Measurements from ENCODE around the gene PI4KA. TPM values are rescaled to one million over a fixed set of nuclear protein-coding genes. Genes with fewer than 3 reads are reported as not detected.
"Not testable (repeated sequence)": the region's sequence is repeated elsewhere in the genome, so short reads cannot be mapped to it uniquely, and the experiment has no call there.

The PI4KA gene
- total RNA-seq, 1 donor from 2014 or later: 150 TPM

DNA sequence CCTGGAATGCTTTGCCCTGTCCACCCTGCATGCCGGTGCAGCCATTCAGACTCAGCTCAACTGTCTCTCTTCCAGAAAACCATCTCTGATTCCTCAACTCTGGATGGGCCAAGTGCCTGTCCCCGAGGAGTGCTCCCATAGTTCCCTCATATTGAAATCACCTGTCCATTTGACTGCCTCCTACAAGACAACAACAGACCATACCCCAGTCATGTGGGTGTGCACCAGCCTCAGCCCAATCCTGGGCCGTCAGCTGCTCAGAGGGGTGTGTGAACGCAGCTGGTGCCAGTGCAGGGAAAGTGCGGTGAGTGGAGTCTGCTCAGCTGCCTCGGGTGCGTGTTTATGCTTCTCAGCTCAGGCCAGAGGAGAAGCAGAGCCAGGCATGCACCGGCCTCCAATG lies 126.2 kb downstream of the PI4KA start:
- H3K9me3 ChIP-seq; intact Hi-C loops (cut with DNase I); H3K4me1 ChIP-seq; H3K27ac ChIP-seq; DNase-seq (ENCODE audit: low spot score in 2 of 2); H3K4me3 ChIP-seq; H3K27me3 ChIP-seq: not testable (repeated sequence)
- H3K36me3 ChIP-seq: peaks cover 36 to 38% of the 10 kb centered on the region in 2 donors

DNA sequence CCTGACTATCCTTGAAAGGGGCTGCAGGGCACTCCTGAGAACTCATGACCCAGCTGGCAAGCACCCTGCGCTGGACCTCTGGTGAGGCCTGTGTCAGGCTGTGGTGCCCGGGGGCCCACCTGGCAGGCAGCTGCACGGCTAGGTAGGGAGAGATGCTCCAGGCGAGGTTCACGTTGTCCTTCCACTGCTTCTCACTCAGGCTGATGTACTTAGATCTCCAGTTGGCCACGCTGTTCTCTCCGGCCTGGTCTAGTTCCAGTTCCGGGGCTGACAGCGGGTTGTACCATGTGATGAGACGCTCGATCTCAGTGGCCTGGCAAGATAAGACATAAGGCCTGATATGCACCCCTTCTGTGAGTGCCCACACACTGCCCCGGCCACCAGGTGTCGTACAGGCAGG lies 129.4 kb downstream of the PI4KA start:
- no peak overlapping the region for H3K4me3 ChIP-seq
- intact Hi-C loops (cut with DNase I): no loop called here
- H3K27ac ChIP-seq: no peak overlapping the region
- TF ChIP-seq, protein P1, sequence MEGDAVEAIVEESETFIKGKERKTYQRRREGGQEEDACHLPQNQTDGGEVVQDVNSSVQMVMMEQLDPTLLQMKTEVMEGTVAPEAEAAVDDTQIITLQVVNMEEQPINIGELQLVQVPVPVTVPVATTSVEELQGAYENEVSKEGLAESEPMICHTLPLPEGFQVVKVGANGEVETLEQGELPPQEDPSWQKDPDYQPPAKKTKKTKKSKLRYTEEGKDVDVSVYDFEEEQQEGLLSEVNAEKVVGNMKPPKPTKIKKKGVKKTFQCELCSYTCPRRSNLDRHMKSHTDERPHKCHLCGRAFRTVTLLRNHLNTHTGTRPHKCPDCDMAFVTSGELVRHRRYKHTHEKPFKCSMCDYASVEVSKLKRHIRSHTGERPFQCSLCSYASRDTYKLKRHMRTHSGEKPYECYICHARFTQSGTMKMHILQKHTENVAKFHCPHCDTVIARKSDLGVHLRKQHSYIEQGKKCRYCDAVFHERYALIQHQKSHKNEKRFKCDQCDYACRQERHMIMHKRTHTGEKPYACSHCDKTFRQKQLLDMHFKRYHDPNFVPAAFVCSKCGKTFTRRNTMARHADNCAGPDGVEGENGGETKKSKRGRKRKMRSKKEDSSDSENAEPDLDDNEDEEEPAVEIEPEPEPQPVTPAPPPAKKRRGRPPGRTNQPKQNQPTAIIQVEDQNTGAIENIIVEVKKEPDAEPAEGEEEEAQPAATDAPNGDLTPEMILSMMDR (IDR thresholded peaks at IDR 0.05): no peak
- H3K36me3 ChIP-seq: peaks cover 57 to 63% of the 10 kb centered on the region in 2 donors
- H3K4me1 ChIP-seq: no peaks in the 10 kb centered on the region
- DNase-seq (ENCODE audit: low spot score in 2 of 2): no peak
- no peaks in the 10 kb centered on the region for H3K9me3 ChIP-seq
- no peaks in the 10 kb centered on the region for H3K27me3 ChIP-seq

DNA sequence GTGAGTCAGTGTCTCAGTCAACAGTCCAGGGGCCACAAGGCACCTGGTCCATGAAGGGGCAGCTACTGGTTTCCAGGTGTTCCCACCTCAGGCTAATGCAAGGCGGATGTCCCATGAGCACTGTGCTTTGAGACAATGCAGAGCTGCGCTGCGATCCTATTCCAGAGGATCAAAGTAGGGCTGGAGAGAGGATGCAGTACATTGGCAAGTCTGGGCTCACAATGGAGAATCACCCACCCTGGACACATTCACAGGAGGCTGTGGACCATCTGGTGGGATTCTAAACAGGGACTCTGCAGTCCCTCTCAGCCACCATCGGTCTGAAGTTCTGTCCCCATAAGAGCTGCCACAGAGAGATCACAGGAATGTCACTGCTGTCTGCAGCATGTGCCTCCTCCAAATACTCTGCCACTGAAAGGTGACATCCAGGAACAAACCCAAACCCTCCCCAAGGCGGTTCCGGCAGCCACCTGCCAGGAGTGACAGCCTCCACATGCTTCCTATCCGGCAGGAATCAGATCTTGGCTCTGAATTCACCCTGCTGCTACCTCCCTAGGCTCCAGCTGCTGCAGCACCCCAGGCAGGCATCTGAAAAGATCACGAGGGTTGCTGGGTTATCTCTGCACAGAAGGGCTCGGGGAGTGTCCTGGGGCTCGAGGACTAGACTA lies 130.0 kb downstream of the PI4KA start:
- no peaks in the 10 kb centered on the region for H3K9me3 ChIP-seq
- DNase-seq (ENCODE audit: low spot score in 2 of 2): no peak
- peaks cover 57 to 63% of the 10 kb centered on the region in 2 donors for H3K36me3 ChIP-seq
- no peaks in the 10 kb centered on the region for H3K4me1 ChIP-seq
- TF ChIP-seq, protein P1 (IDR thresholded peaks at IDR 0.05): no peak
- H3K27ac ChIP-seq: no peak overlapping the region
- no peak overlapping the region for H3K4me3 ChIP-seq
- no peaks in the 10 kb centered on the region for H3K27me3 ChIP-seq
- intact Hi-C loops (cut with DNase I): no loop called here

DNA sequence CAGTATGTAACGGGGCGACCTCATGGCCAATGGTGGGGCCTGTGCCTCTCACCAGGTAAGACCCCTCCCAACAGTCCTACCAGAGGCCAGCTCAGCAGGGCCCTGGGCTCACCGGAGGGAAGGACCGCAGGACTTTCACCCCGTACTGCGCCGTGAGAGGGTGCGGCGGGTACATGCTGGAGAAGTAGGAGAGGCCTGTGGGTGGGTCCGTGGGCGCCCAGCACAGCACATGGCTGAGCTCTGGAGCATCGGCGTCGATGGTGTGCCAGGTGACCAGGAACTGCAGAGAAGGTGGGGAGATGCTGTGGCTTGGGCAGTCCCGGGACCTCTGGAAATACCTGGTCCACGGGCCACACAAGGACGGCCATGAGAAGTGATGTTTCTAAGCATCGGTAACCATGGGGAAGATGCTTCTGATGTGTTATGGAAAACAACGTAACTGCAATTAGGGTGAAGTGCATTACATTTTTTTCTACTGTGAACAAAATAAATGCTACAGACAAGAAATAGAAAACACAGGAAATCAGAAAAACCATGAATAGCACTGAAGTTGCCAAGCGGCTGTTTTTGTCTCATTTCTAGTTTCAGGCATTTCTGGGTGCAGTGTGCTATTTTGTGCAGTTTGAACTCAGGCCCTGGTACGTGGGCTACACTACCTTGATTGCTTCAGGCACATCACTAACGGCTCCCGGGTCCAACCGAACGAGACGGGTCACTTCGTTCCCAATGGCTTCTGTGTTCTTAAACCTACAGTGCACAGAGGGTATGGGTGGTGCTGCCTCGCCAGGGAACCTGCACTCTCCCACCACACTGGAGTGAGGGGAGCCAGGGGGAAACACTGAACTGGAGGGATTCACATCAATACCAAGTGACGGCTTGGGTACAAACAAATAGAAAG lies 131.2 kb downstream of the PI4KA start:
- Histone ChIP-seq H3K27ac (no peak overlapping the region), H3K36me3 (peaks cover 55 to 62% of the 10 kb centered on the region in 2 donors), H3K4me3 (no peak overlapping the region), H3K27me3 (no peaks in the 10 kb centered on the region), H3K4me1 (no peaks in the 10 kb centered on the region), H3K9me3 (no peaks in the 10 kb centered on the region)
- TF ChIP-seq, protein P1 (IDR thresholded peaks at IDR 0.05): no peak
- intact Hi-C loops (cut with DNase I): no loop called here
- no peak for DNase-seq (ENCODE audit: low spot score in 2 of 2)

DNA sequence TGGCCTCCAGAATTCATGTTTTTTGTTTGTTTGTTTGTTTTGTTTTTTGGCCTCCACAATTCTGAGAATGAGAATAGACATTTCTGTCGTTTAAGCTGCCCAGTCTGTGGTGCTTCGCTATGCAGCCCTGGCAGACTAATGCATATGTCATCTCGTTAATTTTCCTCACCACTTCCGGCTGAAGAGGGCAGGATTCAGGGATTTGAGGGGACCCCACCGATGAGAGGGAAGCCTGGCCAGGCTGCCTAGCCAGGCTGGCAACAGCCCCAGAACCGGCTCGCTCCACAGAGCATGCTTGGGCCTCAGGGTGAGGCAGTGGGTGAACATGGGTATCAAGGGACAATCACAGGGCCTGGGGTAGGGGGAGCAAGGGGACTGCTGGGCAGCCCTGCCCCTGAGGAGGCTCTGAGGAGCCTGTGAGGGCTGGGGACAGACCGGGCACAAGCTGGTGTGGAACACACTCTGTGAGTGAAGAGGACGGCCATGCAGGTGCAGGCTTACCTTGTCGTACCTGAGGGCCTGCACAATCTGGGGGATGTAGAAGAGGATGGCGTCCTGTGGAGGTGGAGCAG lies 132.5 kb downstream of the PI4KA start:
- no peaks in the 10 kb centered on the region for H3K9me3 ChIP-seq
- H3K27me3 ChIP-seq: no peaks in the 10 kb centered on the region
- peaks cover 56 to 62% of the 10 kb centered on the region in 2 donors for H3K36me3 ChIP-seq
- H3K4me3 ChIP-seq: no peak overlapping the region
- intact Hi-C loops (cut with DNase I): no loop called here
- TF ChIP-seq, protein P1 (IDR thresholded peaks at IDR 0.05): no peak
- no peaks in the 10 kb centered on the region for H3K4me1 ChIP-seq
- H3K27ac ChIP-seq: no peak overlapping the region
- no peak for DNase-seq (ENCODE audit: low spot score in 2 of 2)
